Nephron progenitor cell (in vitro differentiated cells): ENCODE results near the gene TIMM17A.
"Not testable (repeated sequence)": the region's sequence is repeated elsewhere in the genome, so short reads cannot be mapped to it uniquely, and the experiment has no call there.

ENCODE experiments used
- DNase-seq: peaks from one replicate; pipeline ENCODE4 v3.0.0; 2021
- H3K27ac Mint-ChIP-seq: 2 replicates; pipeline ENCODE4 v1.8.0; 2021; ENCODE audit warnings: mild to moderate bottlenecking, moderate library complexity, mixed read lengths
- H3K27me3 Mint-ChIP-seq: 2 replicates; pipeline ENCODE4 v1.8.0; 2021; ENCODE audit warnings: mild to moderate bottlenecking, low read depth, mixed read lengths; ENCODE audit not compliant: poor library complexity
- H3K36me3 Mint-ChIP-seq: 2 replicates; pipeline ENCODE4 v1.8.0; 2021; ENCODE audit warnings: low read depth, mixed read lengths
- H3K4me1 Mint-ChIP-seq: 2 replicates; pipeline ENCODE4 v1.8.0; 2021; ENCODE audit warnings: mixed read lengths
- H3K4me3 Mint-ChIP-seq: 2 replicates; pipeline ENCODE4 v1.8.0; 2021; ENCODE audit warnings: mild to moderate bottlenecking, moderate library complexity, mixed read lengths
- H3K9me3 Mint-ChIP-seq: 2 replicates; pipeline ENCODE4 v1.8.0; 2021; ENCODE audit warnings: mild to moderate bottlenecking, moderate library complexity, mixed read lengths
- TF ChIP-seq, protein P1 (sequence below): fragments of 200-600 bp; sonication (generic); IDR thresholded peaks from 2 replicates; pipeline ENCODE4 v1.5.0; 2021; ENCODE audit warnings: antibody characterized with exemption

TIMM17A gene

DNA sequence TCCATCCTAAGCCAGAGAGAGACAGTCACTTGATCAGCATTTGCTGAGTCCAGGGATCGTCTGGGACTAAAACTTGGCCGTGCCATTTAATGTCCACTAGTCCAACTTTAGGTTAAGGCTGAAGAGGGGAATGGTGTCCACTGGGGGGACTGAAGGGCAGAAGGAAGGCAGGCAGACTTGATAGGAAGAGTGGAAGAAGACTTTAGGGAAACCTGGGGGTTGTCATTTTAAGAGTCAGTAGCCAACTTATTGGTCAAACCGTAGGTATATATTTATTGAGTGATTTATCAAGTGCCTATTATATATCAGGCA is 7.7 kb upstream of the TIMM17A start:
- peak overlapping the region; percentile 79 for H3K27ac Mint-ChIP-seq
- H3K4me3 Mint-ChIP-seq, result peak overlapping the region; percentile 88
- peaks cover 76% of the 10 kb centered on the region for H3K4me1 Mint-ChIP-seq
- H3K36me3 Mint-ChIP-seq, result no peaks in the 10 kb centered on the region
- DNase-seq, result no peak
- TF ChIP-seq, protein P1, sequence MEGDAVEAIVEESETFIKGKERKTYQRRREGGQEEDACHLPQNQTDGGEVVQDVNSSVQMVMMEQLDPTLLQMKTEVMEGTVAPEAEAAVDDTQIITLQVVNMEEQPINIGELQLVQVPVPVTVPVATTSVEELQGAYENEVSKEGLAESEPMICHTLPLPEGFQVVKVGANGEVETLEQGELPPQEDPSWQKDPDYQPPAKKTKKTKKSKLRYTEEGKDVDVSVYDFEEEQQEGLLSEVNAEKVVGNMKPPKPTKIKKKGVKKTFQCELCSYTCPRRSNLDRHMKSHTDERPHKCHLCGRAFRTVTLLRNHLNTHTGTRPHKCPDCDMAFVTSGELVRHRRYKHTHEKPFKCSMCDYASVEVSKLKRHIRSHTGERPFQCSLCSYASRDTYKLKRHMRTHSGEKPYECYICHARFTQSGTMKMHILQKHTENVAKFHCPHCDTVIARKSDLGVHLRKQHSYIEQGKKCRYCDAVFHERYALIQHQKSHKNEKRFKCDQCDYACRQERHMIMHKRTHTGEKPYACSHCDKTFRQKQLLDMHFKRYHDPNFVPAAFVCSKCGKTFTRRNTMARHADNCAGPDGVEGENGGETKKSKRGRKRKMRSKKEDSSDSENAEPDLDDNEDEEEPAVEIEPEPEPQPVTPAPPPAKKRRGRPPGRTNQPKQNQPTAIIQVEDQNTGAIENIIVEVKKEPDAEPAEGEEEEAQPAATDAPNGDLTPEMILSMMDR, result no peak
- H3K27me3 Mint-ChIP-seq, result peaks cover 24% of the 10 kb centered on the region
- no peaks in the 10 kb centered on the region for H3K9me3 Mint-ChIP-seq

- Mint-ChIP-seq H3K9me3 (no peaks in the 10 kb centered on the region), H3K4me3 (no peak overlapping the region), H3K27ac (no peak overlapping the region), H3K27me3 (peaks cover 28% of the 10 kb centered on the region), H3K36me3 (no peaks in the 10 kb centered on the region), H3K4me1 (peaks cover 60% of the 10 kb centered on the region)
- TF ChIP-seq, protein P1, result no peak
- no peak for DNase-seq
Measured at GRCh38 chr1:201949491-201949890, 5.8 kb upstream of the TIMM17A start.

DNA sequence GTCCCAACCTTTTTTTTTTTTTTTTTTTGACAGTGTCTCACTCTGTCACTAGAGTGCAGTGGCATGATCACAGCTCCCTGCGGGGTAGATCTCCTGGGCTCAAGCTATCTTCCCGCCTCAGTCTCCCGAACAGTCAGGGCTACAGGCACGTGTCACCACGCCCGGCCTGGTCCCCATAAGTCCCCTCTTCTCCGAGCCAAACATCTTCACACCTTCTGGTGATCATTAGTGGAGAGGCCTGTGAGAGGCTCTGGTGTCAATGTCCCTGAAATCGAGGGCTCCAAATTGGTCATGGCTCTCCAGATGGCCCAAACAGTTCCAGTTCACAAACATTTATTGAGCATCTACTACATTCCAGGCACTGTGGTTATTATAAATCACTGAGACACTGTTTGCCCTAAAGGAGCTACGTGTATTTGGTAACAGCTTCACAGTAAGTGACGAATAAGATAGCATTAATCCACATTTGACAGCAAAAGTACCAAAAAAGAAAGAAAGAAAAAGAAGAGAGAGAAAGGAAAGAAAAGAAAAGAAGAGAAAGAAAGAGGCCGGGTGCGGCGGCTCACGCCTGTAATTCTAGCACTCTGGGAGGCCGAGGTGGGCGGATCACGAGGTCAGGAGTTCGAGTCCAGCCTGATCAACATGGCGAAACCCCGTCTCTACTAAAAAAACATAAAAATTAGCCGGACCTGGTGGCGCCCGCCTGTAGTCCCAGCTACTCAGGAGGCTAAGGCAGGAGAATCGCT is 867 bp upstream of the TIMM17A start:
- Mint-ChIP-seq H3K9me3 (no peaks in the 10 kb centered on the region), H3K4me3 (peak overlapping the region; percentile 97), H3K36me3 (peaks cover 21% of the 10 kb centered on the region), H3K4me1 (peaks cover 35% of the 10 kb centered on the region), H3K27me3 (peaks cover 6% of the 10 kb centered on the region), H3K27ac (peak overlapping the region; percentile 97)
- TF ChIP-seq, protein P1, result no peak
- no peak for DNase-seq

DNA sequence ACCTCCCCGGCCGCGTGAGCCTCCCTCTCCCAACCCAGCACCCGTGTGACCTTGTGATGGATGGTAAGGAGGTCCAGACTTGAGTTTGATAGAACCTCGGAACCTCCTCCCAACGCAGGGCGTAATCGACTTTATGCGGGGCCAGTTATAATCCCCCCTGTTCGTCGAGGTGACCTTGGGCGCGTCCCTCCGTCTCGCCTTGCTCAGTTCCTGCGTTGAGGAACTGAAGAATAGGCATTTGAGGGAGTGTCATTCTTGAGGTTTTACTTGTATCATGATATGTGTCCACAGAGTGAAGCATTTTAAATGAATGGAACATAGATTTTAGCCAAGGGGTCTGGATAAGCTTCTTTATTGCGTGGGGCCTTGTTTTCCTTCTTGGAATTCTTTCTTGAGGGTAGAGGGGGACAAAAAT is 433 bp downstream of the TIMM17A start:
- TF ChIP-seq, protein P1, result no peak
- H3K36me3 Mint-ChIP-seq, result peaks cover 27% of the 10 kb centered on the region
- DNase-seq, result no peak

GRCh38 chr1:201958348-201958747 is 3.0 kb downstream of the TIMM17A start:
- Mint-ChIP-seq H3K27ac (no peak overlapping the region), H3K36me3 (peaks cover 46% of the 10 kb centered on the region), H3K4me1 (peaks cover 24% of the 10 kb centered on the region), H3K9me3 (no peaks in the 10 kb centered on the region), H3K27me3 (peaks cover 3% of the 10 kb centered on the region), H3K4me3 (no peak overlapping the region)
- TF ChIP-seq, protein P1, result no peak
- DNase-seq, result no peak

More for the DNA sequence above, 433 bp downstream of the TIMM17A start:
- peak overlapping the region; percentile 97 for H3K4me3 Mint-ChIP-seq
- peak overlapping the region; percentile 97 for H3K27ac Mint-ChIP-seq
- peaks cover 6% of the 10 kb centered on the region for H3K27me3 Mint-ChIP-seq
- H3K4me1 Mint-ChIP-seq, result peaks cover 24% of the 10 kb centered on the region
- no peaks in the 10 kb centered on the region for H3K9me3 Mint-ChIP-seq

DNA sequence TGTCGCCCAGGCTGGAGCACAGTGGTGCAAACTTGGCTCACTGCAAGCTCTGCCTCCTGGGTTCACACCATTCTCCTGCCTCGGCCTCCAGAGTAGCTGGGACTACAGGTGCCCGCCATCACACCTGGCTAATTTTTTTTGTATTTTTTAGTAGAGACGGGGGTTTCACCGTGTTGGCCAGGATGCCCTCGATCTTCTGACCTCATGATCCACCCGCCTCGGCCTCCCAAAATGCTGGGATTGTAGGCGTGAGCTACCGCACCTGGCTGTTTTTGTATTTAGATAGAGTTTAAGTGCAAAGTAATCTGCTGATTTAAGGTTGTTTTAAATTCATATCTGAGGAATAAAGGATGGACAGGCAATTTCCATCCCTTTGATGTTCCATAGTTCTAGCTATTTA is 7.1 kb downstream of the TIMM17A start:
- H3K27ac Mint-ChIP-seq, result peak overlapping the region; percentile 9

More for the DNA sequence above, 7.1 kb downstream of the TIMM17A start:
- DNase-seq, H3K9me3 Mint-ChIP-seq, H3K4me1 Mint-ChIP-seq, H3K27me3 Mint-ChIP-seq, H3K4me3 Mint-ChIP-seq: not testable (repeated sequence)
- peaks cover 74% of the 10 kb centered on the region for H3K36me3 Mint-ChIP-seq
